Measurements from ENCODE around the gene PSMA6.
A peak's percentile ranks its signal among the peaks of the same experiment; 100 is the strongest.

PSMA6 gene

GRCh38 chr14:35289623-35290022 is 2.6 kb upstream of the PSMA6 start:
- DNase-seq (ENCODE audit: low read depth), result no peak
- no peak for TF ChIP-seq CTCF (IDR thresholded peaks at IDR 0.05; ENCODE audit: control insufficient read depth, extremely low read depth, insufficient read depth)
- no peak overlapping the region for H3K4me3 ChIP-seq (ENCODE audit: low read depth, low read length)

GRCh38 chr14:35292770-35293561 is 784 bp downstream of the PSMA6 start:
- TF ChIP-seq CTCF (IDR thresholded peaks at IDR 0.05; ENCODE audit: control insufficient read depth, extremely low read depth, insufficient read depth), result no peak

GRCh38 chr14:35295845-35296161 is 3.6 kb downstream of the PSMA6 start:
- DNase-seq (ENCODE audit: low read depth), result no peak
- no peak for TF ChIP-seq CTCF (IDR thresholded peaks at IDR 0.05; ENCODE audit: control insufficient read depth, extremely low read depth, insufficient read depth)
- no peak overlapping the region for H3K4me3 ChIP-seq (ENCODE audit: low read depth, low read length)

More at GRCh38 chr14:35292770-35293561, 784 bp downstream of the PSMA6 start:
- DNase-seq (ENCODE audit: low read depth), result no peak
- H3K4me3 ChIP-seq (ENCODE audit: low read depth, low read length), result peak overlapping the region; percentile 99

- no peak for DNase-seq (ENCODE audit: low read depth)
- no peak overlapping the region for H3K4me3 ChIP-seq (ENCODE audit: low read depth, low read length)
Measured at GRCh38 chr14:35296545-35296944, 4.4 kb downstream of the PSMA6 start.

GRCh38 chr14:35297706-35298105 is 5.5 kb downstream of the PSMA6 start:
- no peak overlapping the region for H3K4me3 ChIP-seq (ENCODE audit: low read depth, low read length)
- TF ChIP-seq CTCF (IDR thresholded peaks at IDR 0.05; ENCODE audit: control insufficient read depth, extremely low read depth, insufficient read depth), result no peak
- DNase-seq (ENCODE audit: low read depth), result no peak

More at GRCh38 chr14:35296545-35296944, 4.4 kb downstream of the PSMA6 start:
- no peak for TF ChIP-seq CTCF (IDR thresholded peaks at IDR 0.05; ENCODE audit: control insufficient read depth, extremely low read depth, insufficient read depth)

GRCh38 chr14:35298351-35298750 is 6.2 kb downstream of the PSMA6 start:
- H3K4me3 ChIP-seq (ENCODE audit: low read depth, low read length), result no peak overlapping the region
- TF ChIP-seq CTCF (IDR thresholded peaks at IDR 0.05; ENCODE audit: control insufficient read depth, extremely low read depth, insufficient read depth), result no peak
- DNase-seq (ENCODE audit: low read depth), result no peak

- TF ChIP-seq CTCF (IDR thresholded peaks at IDR 0.05; ENCODE audit: control insufficient read depth, extremely low read depth, insufficient read depth), result no peak
- no peak for DNase-seq (ENCODE audit: low read depth)
- H3K4me3 ChIP-seq (ENCODE audit: low read depth, low read length), result no peak overlapping the region
Measured at GRCh38 chr14:35299708-35300107, 7.5 kb downstream of the PSMA6 start.
